ACHN (cell line): Measurements from ENCODE around the gene ZNF534.
"Not testable (repeated sequence)": the region's sequence is repeated elsewhere in the genome, so short reads cannot be mapped to it uniquely, and the experiment has no call there.

Experiments used
- DNase-seq: peaks from one replicate; pipeline ENCODE4 v3.0.0-alpha.2; 2015
- in situ Hi-C: cut with HindIII; loops from 2 replicates; pipeline ENCODE4 v1.10.0; 2017; ENCODE audit warnings: low sequenced_read_pairs, low pct_ligation_motif_present, low pct_unique_long_range_greater_than_20kb

Gene ZNF534

GRCh38 chr19:52428937-52429336 is at the start of gene ZNF534:
TSS of gene ZNF534 (plus strand) at chr19:52429148. CDS start at chr19:52431475, 2,327 bp downstream.
- in situ Hi-C loops: no loop called here
- no peak for DNase-seq

DNA sequence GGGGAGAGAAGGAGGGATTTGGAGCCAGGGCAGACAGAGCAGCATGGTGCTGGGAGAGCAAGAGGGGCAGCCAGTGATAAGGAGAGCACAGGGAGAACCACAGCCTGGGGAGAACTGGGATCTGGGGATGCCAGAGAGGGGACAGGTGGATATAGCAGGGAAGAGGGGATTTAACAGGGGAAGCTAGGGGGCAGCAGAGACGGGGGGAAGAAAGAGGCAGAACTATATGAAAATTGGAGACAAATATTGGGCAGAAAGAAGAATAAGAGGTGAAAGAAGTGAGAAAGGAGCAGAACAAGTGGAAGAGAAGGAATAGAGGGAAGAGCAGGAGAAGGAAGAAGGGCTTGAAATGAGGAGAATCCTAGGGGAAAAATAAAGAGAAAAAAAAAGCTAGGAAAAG is 37.8 kb upstream of the ZNF534 start:
- in situ Hi-C loops: no loop called here
- no peak for DNase-seq

DNA sequence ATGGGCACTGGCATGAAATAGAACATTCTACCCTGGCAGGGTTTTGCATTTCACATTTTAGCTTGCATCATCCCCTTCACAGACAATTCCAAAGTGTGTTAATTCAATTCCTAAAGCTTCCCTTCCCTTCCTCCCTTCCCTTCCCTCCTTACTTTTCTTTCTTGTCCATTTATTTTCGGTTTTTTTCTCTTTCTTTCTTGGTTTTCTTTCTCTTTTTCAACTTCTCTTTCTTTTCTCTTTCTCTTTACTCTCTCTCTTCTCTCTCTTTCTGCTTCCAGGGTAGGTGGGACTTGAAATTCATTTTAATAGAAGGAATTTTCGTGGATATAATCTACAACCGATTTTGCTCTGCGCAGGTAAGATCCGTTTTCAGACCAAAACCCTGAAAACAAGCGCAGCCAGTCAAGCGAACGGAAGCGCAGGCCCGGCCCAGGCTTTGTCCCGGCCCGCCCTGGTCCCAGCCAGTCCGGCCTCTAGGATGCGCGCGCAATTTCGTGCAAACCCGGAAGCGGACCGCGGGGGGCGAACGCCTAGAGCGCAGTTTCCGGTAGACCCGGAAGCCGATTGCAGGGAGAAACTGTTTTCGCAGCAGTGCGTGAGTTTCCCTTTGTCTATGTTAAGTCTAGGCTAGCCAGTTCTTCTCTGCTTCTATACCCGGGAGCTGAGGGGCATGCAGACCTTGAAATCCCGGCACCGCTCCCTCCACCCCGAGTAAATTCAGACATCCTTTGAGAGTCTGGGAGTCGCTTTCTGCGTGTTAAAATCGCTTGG is 31.5 kb upstream of the ZNF534 start, which contains the start of gene ZNF528:
ZNF528 (plus strand) TSS at position 540 of the 771 bp plus-strand sequence. CDS start 4,165 bp downstream, outside the sequence.
- in situ Hi-C loops: no loop called here

GRCh38 chr19:52398081-52398441 is 30.9 kb upstream of the ZNF534 start:
- no peak for DNase-seq
- in situ Hi-C loops: no loop called here

More for the DNA sequence above, 31.5 kb upstream of the ZNF534 start, which contains the start of gene ZNF528:
- no peak for DNase-seq

- no peak for DNase-seq
- in situ Hi-C loops: no loop called here
Observed at GRCh38 chr19:52410276-52410675, 18.7 kb upstream of the ZNF534 start.

GRCh38 chr19:52415711-52416110 is 13.2 kb upstream of the ZNF534 start:
- in situ Hi-C loops: no loop called here
- no peak for DNase-seq

DNA sequence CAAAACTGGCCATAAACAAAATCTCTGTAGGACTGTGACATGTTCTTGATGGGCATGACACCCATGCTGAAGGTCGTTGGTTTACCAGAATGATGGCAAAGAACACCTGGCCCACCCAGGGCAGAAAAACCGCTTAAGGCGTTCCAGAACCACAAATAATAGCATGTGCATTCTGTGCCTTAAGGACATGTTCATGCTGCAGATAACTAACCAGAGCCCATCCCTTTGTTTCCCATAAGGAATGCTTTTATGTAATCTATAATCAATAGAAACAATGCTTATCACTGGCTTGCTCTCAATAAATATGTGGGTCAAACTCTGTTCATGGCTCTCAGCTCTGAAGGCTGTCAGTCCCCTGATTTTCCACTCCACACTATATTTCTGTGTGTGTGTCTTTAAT is 13.2 kb downstream of the ZNF534 start:
- in situ Hi-C loops: no loop called here
- no peak for DNase-seq

DNA sequence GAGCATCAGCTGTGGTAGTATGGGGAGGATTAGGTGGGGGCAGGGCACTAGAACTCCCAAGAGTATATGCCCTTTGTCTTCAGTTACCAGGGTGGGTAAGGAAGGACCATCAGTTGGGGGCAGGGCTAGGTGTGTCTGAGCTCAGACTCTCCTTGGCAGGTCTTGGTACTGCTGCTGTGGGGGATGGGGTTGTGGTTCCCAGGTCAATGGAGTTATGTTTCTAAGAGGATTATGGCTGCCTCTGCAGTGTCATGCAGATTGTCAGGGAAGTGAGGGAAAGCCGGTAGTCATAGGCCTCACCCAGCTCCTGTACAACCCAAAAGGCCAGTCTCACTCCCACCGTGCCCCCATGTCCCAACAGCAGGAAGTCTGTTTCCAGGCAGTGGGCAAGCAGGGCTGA is 15.6 kb downstream of the ZNF534 start:
- in situ Hi-C loops: no loop called here
- no peak for DNase-seq

- in situ Hi-C loops: no loop called here
- no peak for DNase-seq
Observed at GRCh38 chr19:52451241-52451640, 22.3 kb downstream of the ZNF534 start.

DNA sequence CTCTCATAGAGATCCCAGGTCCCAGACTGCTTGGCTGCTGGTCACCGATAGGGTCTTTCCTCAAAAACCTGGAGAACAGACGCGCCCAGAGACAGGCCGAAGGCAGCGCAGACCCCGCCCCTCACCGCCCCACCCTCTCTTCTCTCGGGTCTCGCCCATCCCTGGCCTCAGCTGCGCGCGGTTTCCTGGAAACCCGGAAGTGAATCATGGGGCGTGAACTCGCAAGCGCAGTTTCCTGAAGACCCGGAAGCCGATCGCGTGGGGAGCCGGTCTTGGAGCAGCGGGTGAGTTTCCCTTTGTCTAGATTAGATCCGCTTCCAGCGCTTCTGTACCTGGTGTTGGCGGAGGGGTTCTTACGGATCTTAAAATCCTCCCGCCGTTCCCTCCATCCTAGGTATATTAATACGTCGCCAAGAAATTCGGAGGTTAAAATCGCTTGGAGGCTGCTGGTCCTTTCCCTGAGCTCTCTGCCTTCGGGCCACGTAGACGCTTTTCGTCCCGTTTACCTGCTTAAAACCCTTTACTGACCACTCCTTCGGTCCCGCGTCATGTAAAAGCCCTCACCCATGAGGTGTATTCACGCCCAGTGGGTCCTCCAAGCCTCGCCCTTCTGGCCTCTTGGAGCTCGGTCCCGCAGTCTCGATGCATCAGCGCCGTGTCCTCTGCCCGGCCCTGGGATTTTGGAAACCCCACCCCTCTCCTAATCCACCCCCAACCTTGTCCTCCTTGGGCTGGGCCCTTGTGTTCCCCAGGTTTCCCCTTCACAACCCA is 24.6 kb downstream of the ZNF534 start, which contains the start of gene ZNF578:
ZNF578 (plus strand) TSS at position 230 of the 771 bp plus-strand sequence. CDS start 48,293 bp downstream, outside the sequence.
- no peak for DNase-seq
- in situ Hi-C loops: no loop called here

DNA sequence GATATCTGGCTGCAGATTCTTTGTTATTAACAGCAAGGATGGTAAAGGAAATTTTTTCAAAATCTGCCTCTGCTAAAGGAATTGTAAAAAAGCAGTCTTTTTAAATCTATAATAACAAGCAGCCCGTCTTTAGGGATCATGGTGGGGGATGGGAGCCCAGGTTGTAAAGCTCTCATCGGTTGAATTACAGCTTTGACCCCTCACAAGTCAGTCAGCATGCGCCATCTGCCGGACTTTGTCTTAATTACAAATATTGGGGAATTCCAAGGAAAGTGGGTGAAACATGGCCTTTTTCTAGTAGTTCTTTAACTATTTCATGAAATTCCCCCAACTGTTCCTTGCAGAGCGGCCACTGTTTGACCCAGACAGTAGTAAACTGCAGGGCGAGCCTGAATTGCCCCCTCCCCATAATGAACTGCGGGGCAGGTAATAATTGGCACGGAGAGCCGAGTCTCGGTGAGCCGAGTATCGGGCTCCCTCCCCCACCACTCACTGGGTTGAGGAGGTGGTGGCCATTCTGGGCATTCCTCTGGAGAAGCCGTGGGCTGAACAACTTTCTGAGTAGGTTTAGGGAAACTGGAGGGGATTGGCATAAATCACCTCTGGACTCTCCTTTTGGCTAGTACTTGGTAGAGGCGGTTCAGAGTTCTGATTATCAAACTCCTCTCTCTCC is 36.0 kb downstream of the ZNF534 start:
- no peak for DNase-seq
- in situ Hi-C loops: no loop called here

- in situ Hi-C loops: no loop called here
- no peak for DNase-seq
Observed at GRCh38 chr19:52473655-52474350, 44.9 kb downstream of the ZNF534 start.

GRCh38 chr19:52474351-52475127 is 45.6 kb downstream of the ZNF534 start:
- in situ Hi-C loops: no loop called here
- no peak for DNase-seq

DNA sequence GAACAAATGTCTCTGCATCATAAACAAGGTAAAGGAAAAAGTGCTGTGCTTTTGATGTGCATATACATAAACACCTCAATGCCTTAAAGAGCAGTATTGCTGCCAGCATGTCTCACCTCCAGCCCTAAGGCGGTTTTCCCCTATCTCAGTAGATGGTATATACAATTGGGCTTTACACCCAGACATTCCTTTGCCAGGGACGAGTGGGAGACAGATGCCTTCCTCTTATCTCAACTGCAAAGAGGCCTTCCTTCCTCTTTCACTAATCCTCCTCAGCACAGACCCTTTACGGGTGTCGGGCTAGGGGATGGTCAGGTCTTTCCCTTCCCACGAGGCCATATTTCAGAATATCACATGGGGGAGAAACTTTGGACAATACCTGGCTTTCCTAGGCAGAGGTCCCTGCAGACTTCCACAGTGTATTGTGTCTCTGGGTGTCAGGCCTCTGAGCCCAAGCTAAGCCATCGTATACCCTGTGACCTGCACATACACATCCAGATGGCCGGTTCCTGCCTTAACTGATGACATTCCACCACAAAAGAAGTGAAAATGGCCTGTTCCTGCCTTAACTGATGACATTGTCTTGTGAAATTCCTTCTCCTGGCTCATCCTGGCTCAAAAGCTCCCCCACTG is 55.3 kb downstream of the ZNF534 start:
- in situ Hi-C loops, DNase-seq: not testable (repeated sequence)

DNA sequence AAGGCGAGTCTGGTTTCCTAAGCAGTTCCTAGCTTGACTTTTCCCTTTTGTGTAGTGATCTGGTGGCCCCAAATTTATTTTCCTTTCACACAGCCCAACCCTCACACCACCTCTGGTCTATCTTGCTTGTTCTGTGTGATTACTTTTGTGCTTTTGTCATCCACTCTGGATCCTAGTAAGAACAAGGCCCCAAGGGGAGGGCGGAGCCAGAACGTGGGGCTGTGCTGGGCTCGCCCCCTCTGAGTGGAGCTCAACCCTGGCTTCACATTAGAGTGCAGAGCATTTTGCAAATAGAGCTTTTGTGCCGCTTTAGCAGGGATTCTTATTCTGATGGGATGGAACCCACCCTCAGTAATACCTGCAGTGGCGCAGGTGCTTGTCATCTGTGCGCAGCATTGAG is 56.1 kb downstream of the ZNF534 start:
- in situ Hi-C loops: not testable (repeated sequence)

DNA sequence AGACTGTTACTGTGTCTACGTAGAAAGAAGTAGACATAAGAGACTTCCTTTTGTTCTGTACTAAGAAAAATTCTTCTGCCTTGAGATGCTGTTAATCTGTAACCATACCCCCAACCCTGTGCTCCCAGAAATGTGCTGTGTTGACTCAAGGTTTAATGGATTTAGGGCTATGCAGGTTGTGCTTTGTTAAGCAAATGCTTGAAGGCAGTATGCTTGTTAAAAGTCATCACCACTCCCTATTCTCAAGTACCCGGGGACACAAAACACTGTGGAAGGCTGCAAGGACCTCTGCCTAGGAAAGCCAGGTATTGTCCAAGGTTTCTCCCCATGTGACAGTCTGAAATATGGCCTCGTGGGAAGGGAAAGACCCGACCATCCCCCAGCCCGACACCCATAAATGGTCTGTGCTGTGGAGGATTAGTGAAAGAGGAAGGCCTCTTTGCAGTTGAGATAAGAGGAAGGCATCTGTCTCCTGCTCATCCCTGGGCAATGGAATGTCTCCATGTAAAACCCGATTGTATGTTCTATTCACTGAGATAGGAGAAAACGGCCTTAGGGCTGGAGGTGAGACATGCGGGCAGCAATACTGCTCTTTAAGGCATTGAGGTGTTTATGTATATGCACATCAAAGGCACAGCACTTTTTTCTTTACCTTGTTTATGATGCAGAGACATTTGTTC is 56.8 kb downstream of the ZNF534 start:
- DNase-seq, in situ Hi-C loops: not testable (repeated sequence)

More for the DNA sequence above, 56.1 kb downstream of the ZNF534 start:
- DNase-seq: not testable (repeated sequence)
